Ishikawa (cell line): ENCODE measurements around the gene ROPN1L.

Source experiments
- CEBPB ChIP-seq: IDR thresholded peaks from 2 replicates; pipeline ENCODE4 v1.6.1; 2012
- CREB1 ChIP-seq: IDR thresholded peaks from 2 replicates; pipeline ENCODE4 v1.6.1; 2012; ENCODE audit warnings: low read depth
- EGR1 ChIP-seq: IDR thresholded peaks from 2 replicates; pipeline ENCODE4 v1.6.1; 2012
- EP300 ChIP-seq: IDR thresholded peaks from 2 replicates; pipeline ENCODE4 v1.6.1; 2012; ENCODE audit warnings: borderline replicate concordance
- FOXM1 ChIP-seq: IDR thresholded peaks from 2 replicates; pipeline ENCODE4 v1.6.1; 2012; ENCODE audit warnings: low read depth, borderline replicate concordance
- MAX ChIP-seq: IDR thresholded peaks from 2 replicates; pipeline ENCODE4 v1.6.1; 2012
- NFIC ChIP-seq: IDR thresholded peaks from 2 replicates; pipeline ENCODE4 v1.6.1; 2012
- RAD21 ChIP-seq: IDR thresholded peaks from 2 replicates; pipeline ENCODE4 v1.6.1; 2012; ENCODE audit warnings: low read depth
- REST ChIP-seq: IDR thresholded peaks from 2 replicates; pipeline ENCODE4 v1.6.1; 2012; ENCODE audit warnings: low read depth, mild to moderate bottlenecking
- TAF1 ChIP-seq: IDR thresholded peaks from 2 replicates; pipeline ENCODE4 v1.6.1; 2012; ENCODE audit warnings: low read depth, mild to moderate bottlenecking
- TCF12 ChIP-seq: IDR thresholded peaks from 2 replicates; pipeline ENCODE4 v1.6.1; 2012; ENCODE audit warnings: low read depth
- TEAD4 ChIP-seq: IDR thresholded peaks from 2 replicates; pipeline ENCODE4 v1.6.1; 2012
- USF1 ChIP-seq: IDR thresholded peaks from 2 replicates; pipeline ENCODE4 v1.6.1; 2012
- YY1 ChIP-seq: IDR thresholded peaks from 2 replicates; pipeline ENCODE4 v1.6.1; 2012; ENCODE audit warnings: low read depth
- ZBTB7A ChIP-seq: IDR thresholded peaks from 2 replicates; pipeline ENCODE4 v1.6.1; 2012; ENCODE audit warnings: low read depth

ROPN1L gene

DNA sequence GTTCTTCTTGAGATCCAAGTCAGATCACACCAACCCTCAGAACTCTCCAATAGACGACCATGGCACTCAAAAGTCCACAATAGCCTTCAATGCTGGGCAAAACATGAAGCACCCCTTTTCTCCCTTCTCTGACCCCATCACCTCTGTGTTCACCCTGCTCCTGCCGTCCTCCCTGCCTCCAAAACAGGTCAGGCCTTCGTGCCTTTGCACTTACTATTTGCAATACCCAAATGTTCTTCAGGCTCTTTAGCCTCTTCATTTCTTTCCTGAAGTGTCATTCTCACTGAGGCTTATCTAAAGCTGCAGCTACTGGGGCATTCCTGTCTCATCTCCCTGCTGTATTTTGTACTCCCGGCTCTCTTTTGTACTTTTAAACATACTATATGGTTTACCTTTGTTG, 2.0 kb upstream of the ROPN1L start:
- no peak for TF ChIP-seq RAD21
- TF ChIP-seq MAX: no peak
- no peak for TF ChIP-seq TEAD4
- no peak for TF ChIP-seq CEBPB
- TF ChIP-seq EGR1: no peak
- no peak for TF ChIP-seq ZBTB7A
- TF ChIP-seq TAF1: no peak
- no peak for TF ChIP-seq TCF12
- TF ChIP-seq FOXM1: no peak
- no peak for TF ChIP-seq USF1
- TF ChIP-seq CREB1: no peak

DNA sequence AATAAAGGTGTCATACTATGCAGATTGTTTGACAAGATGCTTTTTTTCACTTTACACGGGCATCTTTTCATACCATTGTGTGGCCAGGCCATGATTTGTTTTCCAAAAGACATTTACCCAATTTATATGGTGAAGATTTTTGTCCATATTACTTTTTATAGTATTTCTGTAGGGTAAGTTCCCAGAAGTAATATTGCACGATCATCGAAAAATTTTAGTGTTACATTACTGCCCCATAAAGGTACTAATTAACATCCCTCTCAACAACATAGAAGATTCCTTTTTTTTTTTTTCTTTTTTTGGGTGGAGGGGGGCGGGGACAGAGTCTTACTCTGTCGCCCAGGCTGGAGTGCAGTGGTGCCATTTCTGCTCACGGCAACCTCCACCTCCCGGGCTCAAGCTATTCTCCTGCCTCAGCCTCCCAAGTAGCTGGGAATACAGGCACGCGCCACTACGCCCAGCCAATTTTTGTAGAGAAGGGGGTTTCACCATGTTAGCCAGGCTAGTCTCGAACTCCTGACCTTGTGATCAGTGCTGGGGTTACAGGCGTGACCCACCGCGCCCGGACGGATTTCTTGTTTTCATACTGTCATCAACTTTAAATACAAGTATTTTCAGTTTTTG, 1.2 kb upstream of the ROPN1L start:
- no peak for TF ChIP-seq CEBPB
- no peak for TF ChIP-seq TEAD4
- TF ChIP-seq CREB1: no peak
- no peak for TF ChIP-seq REST
- no peak for TF ChIP-seq YY1
- no peak for TF ChIP-seq ZBTB7A
- TF ChIP-seq USF1: no peak
- TF ChIP-seq RAD21: no peak

DNA sequence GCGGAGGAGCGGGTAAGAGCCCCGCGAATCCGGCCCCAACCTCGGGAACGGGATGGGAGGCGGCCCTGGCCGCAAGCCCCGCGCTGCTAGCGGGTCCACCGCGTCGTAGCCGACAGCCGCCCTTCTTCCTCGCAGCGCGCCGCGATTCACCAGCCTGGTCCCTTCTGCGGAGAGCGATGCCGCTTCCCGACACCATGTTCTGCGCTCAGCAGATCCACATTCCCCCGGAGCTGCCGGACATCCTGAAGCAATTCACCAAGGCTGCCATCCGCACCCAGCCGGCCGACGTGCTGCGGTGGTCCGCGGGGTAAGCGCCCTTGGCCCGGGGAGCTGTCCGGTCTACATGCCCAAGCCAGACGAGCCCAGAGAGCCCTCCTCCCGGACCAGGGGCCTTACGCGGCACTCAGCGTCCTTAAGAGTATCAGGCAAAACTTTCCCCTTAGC, 335 bp downstream of the ROPN1L start:
- TF ChIP-seq TCF12: no peak
- TF ChIP-seq USF1: no peak
- no peak for TF ChIP-seq NFIC
- no peak for TF ChIP-seq YY1
- TF ChIP-seq RAD21: no peak
- no peak for TF ChIP-seq CEBPB
- TF ChIP-seq REST: no peak; the same call in 1 of the 2 replicates
- no peak for TF ChIP-seq ZBTB7A
- no peak for TF ChIP-seq CREB1
- TF ChIP-seq TEAD4: no peak
- TF ChIP-seq EP300: no peak

DNA sequence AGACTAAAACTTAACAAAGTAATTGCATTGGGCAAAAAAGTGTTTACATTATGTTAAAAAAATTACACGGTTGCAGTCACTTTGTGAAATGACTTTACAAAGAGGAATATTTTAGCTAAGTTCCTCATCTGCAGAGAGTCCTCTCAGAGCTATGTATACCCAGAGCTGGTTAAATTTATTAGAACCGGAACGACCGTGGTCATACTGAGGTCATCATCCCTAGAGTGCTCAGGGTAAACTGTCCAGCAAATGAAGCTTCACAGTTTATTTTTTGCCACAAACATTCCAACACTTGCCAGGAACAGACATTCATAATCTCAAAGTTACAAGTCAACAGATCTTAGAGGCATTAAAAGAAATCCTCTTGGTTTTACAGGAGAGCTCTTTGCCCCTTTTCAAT, 897 bp downstream of the ROPN1L start:
- TF ChIP-seq NFIC (no peak), RAD21 (no peak), TAF1 (no peak), USF1 (no peak), TCF12 (no peak), CEBPB (no peak), EP300 (no peak), YY1 (no peak), FOXM1 (no peak), MAX (no peak), EGR1 (no peak), CREB1 (no peak), REST (no peak)
